ENCODE data around the gene ZNF469.

The ZNF469 gene

GRCh38 chr16:88391144-88391850, 8.5 kb downstream of the ZNF469 start:
- Mint-ChIP-seq H3K36me3 (ENCODE audit: insufficient read depth) (no peaks in the 10 kb centered on the region), H3K9me3 (no peaks in the 10 kb centered on the region), H3K27ac (no peak overlapping the region), H3K4me1 (ENCODE audit: low read depth in 2 of 2) (no peaks in the 10 kb centered on the region), H3K4me3 (no peak overlapping the region), H3K27me3 (peaks cover 36 to 67% of the 10 kb centered on the region in 2 donors)
- ATAC-seq (replicated peaks) (no peak), DNase-seq (no peak)

GRCh38 chr16:88392111-88392510, 9.4 kb downstream of the ZNF469 start:
- H3K36me3 Mint-ChIP-seq (ENCODE audit: insufficient read depth) = no peaks in the 10 kb centered on the region
- H3K27ac Mint-ChIP-seq = no peak overlapping the region
- no peaks in the 10 kb centered on the region for H3K4me1 Mint-ChIP-seq (ENCODE audit: low read depth in 2 of 2)
- H3K27me3 Mint-ChIP-seq = peaks cover 30 to 61% of the 10 kb centered on the region in 2 donors
- H3K4me3 Mint-ChIP-seq = no peak overlapping the region
- ATAC-seq (replicated peaks) (no peak), DNase-seq (no peak)
- H3K9me3 Mint-ChIP-seq = no peaks in the 10 kb centered on the region

- no peak for ATAC-seq (replicated peaks)
- H3K9me3 Mint-ChIP-seq = no peaks in the 10 kb centered on the region
- DNase-seq = no peak
- H3K27ac Mint-ChIP-seq = no peak overlapping the region
- H3K4me1 Mint-ChIP-seq (ENCODE audit: low read depth in 2 of 2) = no peaks in the 10 kb centered on the region
- H3K27me3 Mint-ChIP-seq = peaks cover 30 to 59% of the 10 kb centered on the region in 2 donors
- H3K4me3 Mint-ChIP-seq = no peak overlapping the region
- H3K36me3 Mint-ChIP-seq (ENCODE audit: insufficient read depth) = no peaks in the 10 kb centered on the region
Measured at GRCh38 chr16:88392616-88393015, 9.9 kb downstream of the ZNF469 start.

- H3K9me3 Mint-ChIP-seq = peaks cover 0 to 4% of the 10 kb centered on the region in 2 donors
- no peaks in the 10 kb centered on the region for H3K36me3 Mint-ChIP-seq (ENCODE audit: insufficient read depth)
- H3K27ac Mint-ChIP-seq = no peak overlapping the region
- ATAC-seq (replicated peaks) (no peak), DNase-seq (no peak)
- no peaks in the 10 kb centered on the region for H3K4me1 Mint-ChIP-seq (ENCODE audit: low read depth in 2 of 2)
- peaks cover 30 to 55% of the 10 kb centered on the region in 2 donors for H3K27me3 Mint-ChIP-seq
- no peak overlapping the region for H3K4me3 Mint-ChIP-seq
Measured at GRCh38 chr16:88393034-88393433, 10.3 kb downstream of the ZNF469 start.

- peaks cover 30 to 50% of the 10 kb centered on the region in 2 donors for H3K27me3 Mint-ChIP-seq
- no peak for ATAC-seq (replicated peaks)
- H3K27ac Mint-ChIP-seq = no peak overlapping the region
- peaks cover 0 to 9% of the 10 kb centered on the region in 2 donors for H3K9me3 Mint-ChIP-seq
- H3K4me3 Mint-ChIP-seq = no peak overlapping the region
- no peaks in the 10 kb centered on the region for H3K36me3 Mint-ChIP-seq (ENCODE audit: insufficient read depth)
- no peak for DNase-seq
- no peaks in the 10 kb centered on the region for H3K4me1 Mint-ChIP-seq (ENCODE audit: low read depth in 2 of 2)
Measured at GRCh38 chr16:88393571-88393970, 10.8 kb downstream of the ZNF469 start.

GRCh38 chr16:88394426-88394825, 11.7 kb downstream of the ZNF469 start:
- Mint-ChIP-seq H3K4me1 (ENCODE audit: low read depth in 2 of 2) (no peaks in the 10 kb centered on the region), H3K36me3 (ENCODE audit: insufficient read depth) (no peaks in the 10 kb centered on the region), H3K27ac (no peak overlapping the region), H3K4me3 (no peak overlapping the region), H3K9me3 (peaks cover 0 to 10% of the 10 kb centered on the region in 2 donors), H3K27me3 (peaks cover 25 to 42% of the 10 kb centered on the region in 2 donors)
- no peak for DNase-seq
- no peak for ATAC-seq (replicated peaks)

GRCh38 chr16:88395669-88396584, 13.2 kb downstream of the ZNF469 start:
- Mint-ChIP-seq H3K4me1 (ENCODE audit: low read depth in 2 of 2) (no peaks in the 10 kb centered on the region), H3K9me3 (peaks cover 0 to 10% of the 10 kb centered on the region in 2 donors), H3K27me3 (peaks cover 13 to 27% of the 10 kb centered on the region in 2 donors), H3K36me3 (ENCODE audit: insufficient read depth) (peaks cover 2% of the 10 kb centered on the region), H3K27ac (peak overlapping the region in 1 of 2 donors; percentile 51), H3K4me3 (no peak overlapping the region)
- no peak for DNase-seq
- no peak for ATAC-seq (replicated peaks)

GRCh38 chr16:88398170-88398873, 15.6 kb downstream of the ZNF469 start:
- no peaks in the 10 kb centered on the region for H3K4me1 Mint-ChIP-seq (ENCODE audit: low read depth in 2 of 2)
- H3K9me3 Mint-ChIP-seq = peaks cover 4 to 10% of the 10 kb centered on the region in 2 donors
- H3K36me3 Mint-ChIP-seq (ENCODE audit: insufficient read depth) = peaks cover 2% of the 10 kb centered on the region
- H3K27ac Mint-ChIP-seq = peak overlapping the region in 1 of 2 donors; percentile 76
- H3K27me3 Mint-ChIP-seq = peaks cover 0 to 16% of the 10 kb centered on the region in 2 donors
- DNase-seq (no peak), ATAC-seq (replicated peaks) (no peak)
- no peak overlapping the region for H3K4me3 Mint-ChIP-seq

GRCh38 chr16:88398874-88399178, 16.1 kb downstream of the ZNF469 start:
- no peak overlapping the region for H3K27ac Mint-ChIP-seq
- no peak for ATAC-seq (replicated peaks)

GRCh38 chr16:88400186-88400585, 17.4 kb downstream of the ZNF469 start:
- no peak overlapping the region for H3K27ac Mint-ChIP-seq
- no peak overlapping the region for H3K4me3 Mint-ChIP-seq
- peaks cover 4 to 10% of the 10 kb centered on the region in 2 donors for H3K9me3 Mint-ChIP-seq
- ATAC-seq (replicated peaks) = no peak
- peaks cover 2% of the 10 kb centered on the region for H3K36me3 Mint-ChIP-seq (ENCODE audit: insufficient read depth)
- DNase-seq = no peak
- peaks cover 0 to 30% of the 10 kb centered on the region in 2 donors for H3K27me3 Mint-ChIP-seq
- H3K4me1 Mint-ChIP-seq (ENCODE audit: low read depth in 2 of 2) = no peaks in the 10 kb centered on the region

More at GRCh38 chr16:88398874-88399178, 16.1 kb downstream of the ZNF469 start:
- H3K4me3 Mint-ChIP-seq = no peak overlapping the region
- H3K36me3 Mint-ChIP-seq (ENCODE audit: insufficient read depth) = peaks cover 2% of the 10 kb centered on the region
- no peaks in the 10 kb centered on the region for H3K4me1 Mint-ChIP-seq (ENCODE audit: low read depth in 2 of 2)
- peaks cover 0 to 17% of the 10 kb centered on the region in 2 donors for H3K27me3 Mint-ChIP-seq
- peaks cover 4 to 10% of the 10 kb centered on the region in 2 donors for H3K9me3 Mint-ChIP-seq
- no peak for DNase-seq

- no peak for DNase-seq
Measured at GRCh38 chr16:88401604-88402246, 19.0 kb downstream of the ZNF469 start.

GRCh38 chr16:88402551-88403240, 19.9 kb downstream of the ZNF469 start:
- H3K27me3 Mint-ChIP-seq = peaks cover 0 to 23% of the 10 kb centered on the region in 2 donors
- no peak for DNase-seq
- no peak overlapping the region for H3K27ac Mint-ChIP-seq
- H3K9me3 Mint-ChIP-seq = peaks cover 4 to 9% of the 10 kb centered on the region in 2 donors
- no peak for ATAC-seq (replicated peaks)
- H3K36me3 Mint-ChIP-seq (ENCODE audit: insufficient read depth) = peaks cover 2% of the 10 kb centered on the region
- H3K4me1 Mint-ChIP-seq (ENCODE audit: low read depth in 2 of 2) = peaks cover 2% of the 10 kb centered on the region in 2 donors
- no peak overlapping the region for H3K4me3 Mint-ChIP-seq

More at GRCh38 chr16:88401604-88402246, 19.0 kb downstream of the ZNF469 start:
- Mint-ChIP-seq H3K27me3 (peaks cover 0 to 23% of the 10 kb centered on the region in 2 donors), H3K4me1 (ENCODE audit: low read depth in 2 of 2) (no peaks in the 10 kb centered on the region), H3K36me3 (ENCODE audit: insufficient read depth) (peaks cover 2% of the 10 kb centered on the region), H3K4me3 (no peak overlapping the region), H3K9me3 (peaks cover 4 to 10% of the 10 kb centered on the region in 2 donors), H3K27ac (no peak overlapping the region)
- no peak for ATAC-seq (replicated peaks)

Measured in effector memory CD8-positive, alpha-beta T cell (primary cell).